ENCODE data around the gene IQSEC1.

IQSEC1 gene

DNA sequence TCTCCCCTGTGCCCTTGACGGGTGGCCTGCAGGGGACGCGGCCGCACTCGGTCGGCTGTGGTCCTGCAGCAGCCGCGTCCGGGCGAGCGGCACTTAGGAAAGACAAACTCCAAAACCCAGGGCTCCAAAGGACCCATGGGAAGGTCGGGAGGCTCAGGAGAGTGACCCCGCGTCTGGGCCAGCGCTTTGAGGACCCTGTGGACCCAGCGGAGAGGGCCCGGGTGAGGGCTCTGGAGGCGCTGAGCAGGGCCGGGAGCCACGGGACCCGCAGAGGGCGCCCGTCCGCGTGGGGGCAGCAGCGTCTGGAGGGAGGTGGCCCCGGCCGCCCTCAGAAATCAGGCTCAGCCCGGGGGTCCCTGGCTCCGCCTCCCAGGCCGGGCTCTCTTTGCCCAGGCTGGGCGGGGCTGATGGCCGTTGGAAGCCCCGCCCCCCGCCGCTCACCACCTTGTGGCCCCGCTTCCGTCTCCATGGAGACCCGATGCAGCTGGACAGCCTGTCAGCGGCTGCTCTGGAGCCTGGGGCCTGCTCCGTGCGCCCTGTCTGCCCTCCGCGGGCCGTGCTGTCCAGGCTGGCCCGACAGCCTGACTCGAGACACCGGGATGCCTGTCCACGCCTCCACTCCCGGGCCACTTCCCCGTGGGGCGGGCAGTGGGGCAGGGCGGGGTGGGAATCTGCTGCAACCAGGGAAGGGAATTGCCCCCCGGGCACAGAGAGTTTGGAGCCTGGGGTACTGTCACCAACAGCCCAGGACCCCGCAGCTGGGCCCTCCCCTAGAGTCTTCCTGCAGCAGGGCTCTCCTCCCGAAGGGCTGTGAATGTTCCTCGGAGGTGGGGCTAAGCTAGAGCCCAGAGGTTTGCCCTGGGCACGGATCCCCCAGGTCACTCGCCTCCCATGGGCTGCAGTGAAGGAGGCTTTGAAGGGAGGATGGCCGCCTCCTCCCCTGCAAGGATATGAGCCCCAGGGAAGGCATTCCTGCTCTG, 197.1 kb downstream of the IQSEC1 start:
- Histone ChIP-seq H3K9ac (ENCODE audit: low read length) (no peak overlapping the region), H3K9me3 (ENCODE audit: insufficient read depth, low read length) (no peaks in the 10 kb centered on the region), H3K27ac (ENCODE audit: low read depth, low read length) (no peak overlapping the region), H3K4me2 (ENCODE audit: low read depth, low read length, poor library complexity, severe bottlenecking) (no peak overlapping the region), H3K79me2 (ENCODE audit: insufficient read depth, low read length) (no peaks in the 10 kb centered on the region), H3K27me3 (ENCODE audit: low read length) (no peaks in the 10 kb centered on the region), H4K20me1 (ENCODE audit: low read depth, low read length) (no peaks in the 10 kb centered on the region), H3K9me2 (replicated peaks; ENCODE audit: insufficient read depth, low read length) (no peaks in the 10 kb centered on the region), H3K4me3 (ENCODE audit: insufficient read depth, low read length, poor library complexity, severe bottlenecking) (no peak overlapping the region), H3F3A (ENCODE audit: insufficient read depth) (no peaks in the 10 kb centered on the region), H3K36me3 (ENCODE audit: low read length) (no peaks in the 10 kb centered on the region), H2AFZ (ENCODE audit: low read depth, low read length, severe bottlenecking) (no peak overlapping the region)
- TF ChIP-seq EZH2phosphoT487 (conservative IDR thresholded peaks at IDR 0.05; ENCODE audit: low read length): no peak
- TF ChIP-seq, protein P1, sequence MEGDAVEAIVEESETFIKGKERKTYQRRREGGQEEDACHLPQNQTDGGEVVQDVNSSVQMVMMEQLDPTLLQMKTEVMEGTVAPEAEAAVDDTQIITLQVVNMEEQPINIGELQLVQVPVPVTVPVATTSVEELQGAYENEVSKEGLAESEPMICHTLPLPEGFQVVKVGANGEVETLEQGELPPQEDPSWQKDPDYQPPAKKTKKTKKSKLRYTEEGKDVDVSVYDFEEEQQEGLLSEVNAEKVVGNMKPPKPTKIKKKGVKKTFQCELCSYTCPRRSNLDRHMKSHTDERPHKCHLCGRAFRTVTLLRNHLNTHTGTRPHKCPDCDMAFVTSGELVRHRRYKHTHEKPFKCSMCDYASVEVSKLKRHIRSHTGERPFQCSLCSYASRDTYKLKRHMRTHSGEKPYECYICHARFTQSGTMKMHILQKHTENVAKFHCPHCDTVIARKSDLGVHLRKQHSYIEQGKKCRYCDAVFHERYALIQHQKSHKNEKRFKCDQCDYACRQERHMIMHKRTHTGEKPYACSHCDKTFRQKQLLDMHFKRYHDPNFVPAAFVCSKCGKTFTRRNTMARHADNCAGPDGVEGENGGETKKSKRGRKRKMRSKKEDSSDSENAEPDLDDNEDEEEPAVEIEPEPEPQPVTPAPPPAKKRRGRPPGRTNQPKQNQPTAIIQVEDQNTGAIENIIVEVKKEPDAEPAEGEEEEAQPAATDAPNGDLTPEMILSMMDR (IDR thresholded peaks at IDR 0.05; ENCODE audit: insufficient read depth, low read length, poor library complexity, severe bottlenecking): no peak

DNA sequence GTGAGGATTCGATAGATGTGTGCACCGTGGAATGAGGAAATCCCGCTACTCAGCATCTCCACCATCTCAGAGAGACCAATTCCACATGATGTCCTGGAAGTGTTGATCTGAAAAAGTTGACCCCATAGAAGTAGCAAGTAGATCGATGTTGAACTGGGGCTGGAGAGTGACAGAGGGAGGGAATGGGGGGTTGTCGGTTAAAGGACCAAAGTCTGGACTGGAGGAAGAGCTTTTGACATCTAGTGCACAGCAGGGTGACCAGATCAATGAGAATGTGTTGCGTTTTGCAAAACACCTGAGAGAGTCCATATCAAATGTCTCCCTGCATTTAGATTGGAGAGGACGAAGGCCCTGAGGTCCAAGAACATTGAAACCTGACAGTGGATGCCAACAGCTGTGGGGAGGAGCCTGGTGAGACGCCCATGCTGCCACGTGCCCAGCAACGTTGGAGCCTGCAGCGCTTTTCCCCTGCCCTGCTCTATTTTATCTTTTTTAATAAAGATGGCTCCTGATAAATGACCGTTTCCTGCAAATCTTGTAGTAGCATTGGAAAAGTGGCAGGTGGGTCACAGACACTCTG, 201.7 kb downstream of the IQSEC1 start:
- Histone ChIP-seq H3F3A (ENCODE audit: insufficient read depth) (no peaks in the 10 kb centered on the region), H3K27ac (ENCODE audit: low read depth, low read length) (no peak overlapping the region), H3K4me2 (ENCODE audit: low read depth, low read length, poor library complexity, severe bottlenecking) (no peak overlapping the region), H3K27me3 (ENCODE audit: low read length) (no peaks in the 10 kb centered on the region), H3K4me3 (ENCODE audit: insufficient read depth, low read length, poor library complexity, severe bottlenecking) (no peak overlapping the region), H3K9me3 (ENCODE audit: insufficient read depth, low read length) (no peaks in the 10 kb centered on the region), H3K36me3 (ENCODE audit: low read length) (no peaks in the 10 kb centered on the region), H3K9ac (ENCODE audit: low read length) (no peak overlapping the region), H3K9me2 (replicated peaks; ENCODE audit: insufficient read depth, low read length) (no peaks in the 10 kb centered on the region), H3K79me2 (ENCODE audit: insufficient read depth, low read length) (no peaks in the 10 kb centered on the region), H4K20me1 (ENCODE audit: low read depth, low read length) (no peaks in the 10 kb centered on the region), H2AFZ (ENCODE audit: low read depth, low read length, severe bottlenecking) (no peak overlapping the region)
- TF ChIP-seq, protein P1 (IDR thresholded peaks at IDR 0.05; ENCODE audit: insufficient read depth, low read length, poor library complexity, severe bottlenecking): no peak
- TF ChIP-seq EZH2phosphoT487 (conservative IDR thresholded peaks at IDR 0.05; ENCODE audit: low read length): no peak

DNA sequence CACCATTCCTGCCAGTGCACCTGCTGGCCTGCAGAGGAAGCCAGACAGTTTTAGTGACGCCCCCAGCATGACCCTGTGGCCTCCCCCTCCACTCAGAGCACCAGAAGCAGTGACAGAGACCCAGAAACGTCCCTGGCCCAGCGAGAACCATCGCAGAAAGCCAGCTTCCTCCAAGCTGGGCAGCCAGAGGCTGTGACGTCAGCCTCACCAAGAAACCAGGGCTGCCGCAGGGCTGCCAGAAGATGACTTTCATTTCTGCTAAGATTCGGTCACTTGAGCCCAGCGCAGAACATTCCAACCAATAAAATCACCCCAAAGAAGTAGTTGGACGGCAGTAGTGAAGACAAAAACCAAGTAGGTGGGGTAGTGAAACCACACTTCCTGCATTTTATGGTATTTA, 202.3 kb downstream of the IQSEC1 start:
- Histone ChIP-seq H3K27ac (ENCODE audit: low read depth, low read length) (no peak overlapping the region), H4K20me1 (ENCODE audit: low read depth, low read length) (no peaks in the 10 kb centered on the region), H2AFZ (ENCODE audit: low read depth, low read length, severe bottlenecking) (no peak overlapping the region), H3K9ac (ENCODE audit: low read length) (no peak overlapping the region), H3K79me2 (ENCODE audit: insufficient read depth, low read length) (no peaks in the 10 kb centered on the region), H3K4me2 (ENCODE audit: low read depth, low read length, poor library complexity, severe bottlenecking) (no peak overlapping the region), H3K27me3 (ENCODE audit: low read length) (no peaks in the 10 kb centered on the region), H3F3A (ENCODE audit: insufficient read depth) (no peaks in the 10 kb centered on the region), H3K9me2 (replicated peaks; ENCODE audit: insufficient read depth, low read length) (no peaks in the 10 kb centered on the region), H3K9me3 (ENCODE audit: insufficient read depth, low read length) (no peaks in the 10 kb centered on the region), H3K4me3 (ENCODE audit: insufficient read depth, low read length, poor library complexity, severe bottlenecking) (no peak overlapping the region), H3K36me3 (ENCODE audit: low read length) (no peaks in the 10 kb centered on the region)
- TF ChIP-seq, protein P1 (IDR thresholded peaks at IDR 0.05; ENCODE audit: insufficient read depth, low read length, poor library complexity, severe bottlenecking): no peak
- no peak for TF ChIP-seq EZH2phosphoT487 (conservative IDR thresholded peaks at IDR 0.05; ENCODE audit: low read length)
